NCI-H2171 treated with DMSO at 0.1 percent for 48 hours (cell line): ENCODE results near the gene CHIT1.
A peak's percentile ranks its signal among the peaks of the same experiment; 100 is the strongest.

Experiments used
- DNase-seq: peaks from one replicate; lab custom pipeline; 2025; lab: John Stamatoyannopoulos, UW

CHIT1 gene

DNA sequence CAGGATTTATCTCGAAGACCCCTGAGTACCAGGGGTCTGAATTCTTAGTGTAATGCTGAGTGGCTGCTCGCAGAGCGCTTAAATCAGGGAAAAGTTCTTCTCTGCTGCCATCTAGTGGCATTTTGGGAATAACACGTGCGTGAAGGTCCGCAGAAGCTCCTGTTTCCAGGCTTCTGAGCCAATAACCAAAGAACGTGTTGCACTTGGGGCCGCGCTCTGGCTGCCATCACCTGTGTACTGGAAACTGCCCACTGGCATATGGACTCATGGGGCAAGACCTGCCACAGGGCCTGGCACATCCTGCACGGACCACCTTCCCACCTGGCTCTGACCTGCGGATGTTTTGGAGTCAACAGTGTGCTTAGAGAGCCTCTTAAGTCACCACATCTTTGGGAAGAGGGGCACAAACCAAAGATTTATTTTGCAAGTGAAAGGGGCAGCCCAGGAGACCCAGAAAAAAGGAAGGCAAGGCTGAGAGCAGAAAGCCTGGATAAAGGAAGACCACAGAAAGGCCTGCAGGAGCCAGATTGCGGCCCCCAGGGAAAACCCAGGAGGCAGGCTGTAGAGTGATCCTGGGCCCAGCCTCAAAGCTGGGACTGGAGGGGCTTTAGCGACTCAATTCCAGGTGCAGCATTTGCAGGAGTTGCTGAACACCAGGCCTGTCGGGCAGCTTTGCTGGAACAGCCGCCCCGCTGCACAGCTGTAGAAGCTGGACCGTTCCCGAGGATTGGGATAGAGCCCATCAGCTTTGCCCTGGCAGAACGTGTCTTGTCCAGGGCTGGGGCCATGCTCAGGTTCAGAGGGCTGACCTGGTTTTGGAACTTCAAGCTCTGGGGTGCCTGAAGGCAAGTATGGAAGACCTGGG is 13.0 kb downstream of the CHIT1 start:
- peak; percentile 83 for DNase-seq

- peak; percentile 42 for DNase-seq
Measured at GRCh38 chr1:203215573-203215972, 13.9 kb downstream of the CHIT1 start.

GRCh38 chr1:203214871-203215270 is 14.6 kb downstream of the CHIT1 start:
- no peak for DNase-seq

DNA sequence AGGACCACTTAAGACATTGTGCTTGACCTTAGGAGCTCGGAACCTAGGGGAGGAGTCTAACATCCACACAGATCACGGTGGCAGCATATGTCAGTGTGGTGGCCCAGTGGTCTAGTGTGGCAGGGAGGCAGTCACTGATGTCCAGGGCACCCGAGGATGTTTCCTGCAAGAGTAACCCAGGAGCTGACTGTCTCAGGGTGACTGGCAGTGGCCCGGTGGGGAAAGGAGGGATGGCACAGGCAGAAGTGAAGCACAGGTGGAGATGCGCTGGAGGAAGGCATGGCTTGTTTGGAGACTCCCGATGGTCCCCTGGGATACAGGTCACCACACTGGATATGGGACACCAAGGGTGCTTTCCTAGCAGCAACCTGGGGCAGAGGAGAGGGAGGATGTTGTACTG is 16.3 kb downstream of the CHIT1 start:
- no peak for DNase-seq

- DNase-seq, result no peak
Measured at GRCh38 chr1:203211812-203212211, 17.7 kb downstream of the CHIT1 start.

- no peak for DNase-seq
Measured at GRCh38 chr1:203210988-203211387, 18.5 kb downstream of the CHIT1 start.

GRCh38 chr1:203210350-203210749 is 19.1 kb downstream of the CHIT1 start:
- no peak for DNase-seq

DNA sequence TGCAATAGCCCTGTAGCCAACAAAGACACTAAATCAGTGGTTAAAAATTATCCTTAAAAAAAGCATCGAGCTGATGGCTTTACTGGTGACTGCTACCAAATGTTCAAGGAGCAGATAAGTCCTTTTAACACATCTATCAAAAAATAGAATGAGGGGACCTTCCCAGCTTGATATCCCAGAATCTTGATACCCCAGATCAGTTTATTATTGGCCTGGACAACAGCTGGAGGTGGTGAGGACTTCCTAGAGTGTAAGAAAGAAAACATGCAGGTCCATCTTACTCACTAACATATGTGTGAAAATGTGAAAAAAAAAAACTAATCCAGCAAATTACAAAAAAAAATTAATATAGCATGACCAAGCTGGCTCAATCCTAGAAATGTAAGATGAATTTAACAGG is 21.3 kb downstream of the CHIT1 start:
- DNase-seq, result no peak

GRCh38 chr1:203207751-203208150 is 21.7 kb downstream of the CHIT1 start:
- DNase-seq, result peak; percentile 85

GRCh38 chr1:203206129-203206687 is 23.3 kb downstream of the CHIT1 start:
- no peak for DNase-seq

GRCh38 chr1:203204756-203205155 is 24.7 kb downstream of the CHIT1 start:
- no peak for DNase-seq

GRCh38 chr1:203202431-203203245 is 26.8 kb downstream of the CHIT1 start:
- DNase-seq, result no peak

GRCh38 chr1:203201516-203202205 is 27.8 kb downstream of the CHIT1 start:
- DNase-seq, result no peak

DNA sequence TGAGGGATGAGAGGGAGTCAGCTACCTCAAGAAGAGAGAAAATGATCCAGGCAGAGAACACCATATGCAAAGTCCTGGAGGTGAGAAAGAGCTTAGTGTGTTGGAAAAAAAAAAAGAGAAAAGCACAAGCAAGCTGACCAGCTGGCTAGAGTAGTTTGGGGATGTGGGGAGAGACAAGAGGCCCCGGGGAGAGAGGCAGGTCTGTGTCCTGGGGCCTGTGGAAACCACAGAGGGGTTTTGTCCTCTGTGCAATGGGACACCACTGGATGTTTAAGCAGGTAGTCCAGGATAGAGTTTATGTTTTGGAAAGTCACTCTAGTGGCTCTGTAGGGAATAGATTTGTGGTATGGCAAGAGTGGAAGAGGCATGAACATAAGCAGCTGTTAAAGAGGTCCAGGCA is 28.6 kb downstream of the CHIT1 start:
- DNase-seq, result no peak

- no peak for DNase-seq
Measured at GRCh38 chr1:203199816-203200571, 29.5 kb downstream of the CHIT1 start.

GRCh38 chr1:203199481-203199815 is 30.0 kb downstream of the CHIT1 start:
- DNase-seq, result no peak

GRCh38 chr1:203199002-203199401 is 30.5 kb downstream of the CHIT1 start:
- no peak for DNase-seq

DNA sequence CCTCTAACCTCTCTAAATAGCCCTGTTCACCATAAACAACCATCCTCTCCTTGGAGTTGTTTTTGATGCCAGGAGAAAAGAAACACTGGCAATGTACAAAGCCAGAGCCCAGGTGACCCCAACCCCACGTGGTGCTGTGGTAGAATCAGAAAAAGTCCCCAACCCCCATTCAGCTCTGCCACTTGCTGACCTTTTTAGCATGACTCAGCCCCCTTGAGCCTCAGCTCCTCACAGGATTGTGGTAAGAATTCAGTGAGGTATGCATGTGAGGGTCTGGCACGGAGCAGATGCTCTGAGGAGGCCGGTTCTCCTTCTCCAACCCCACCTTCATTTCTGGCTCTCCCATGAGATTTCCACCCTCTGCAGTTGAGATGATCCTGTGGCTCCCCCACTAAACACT is 31.8 kb downstream of the CHIT1 start:
- no peak for DNase-seq

GRCh38 chr1:203196371-203196770 is 33.1 kb downstream of the CHIT1 start:
- no peak for DNase-seq

- DNase-seq, result no peak
Measured at GRCh38 chr1:203190949-203191348, 38.5 kb downstream of the CHIT1 start.

DNA sequence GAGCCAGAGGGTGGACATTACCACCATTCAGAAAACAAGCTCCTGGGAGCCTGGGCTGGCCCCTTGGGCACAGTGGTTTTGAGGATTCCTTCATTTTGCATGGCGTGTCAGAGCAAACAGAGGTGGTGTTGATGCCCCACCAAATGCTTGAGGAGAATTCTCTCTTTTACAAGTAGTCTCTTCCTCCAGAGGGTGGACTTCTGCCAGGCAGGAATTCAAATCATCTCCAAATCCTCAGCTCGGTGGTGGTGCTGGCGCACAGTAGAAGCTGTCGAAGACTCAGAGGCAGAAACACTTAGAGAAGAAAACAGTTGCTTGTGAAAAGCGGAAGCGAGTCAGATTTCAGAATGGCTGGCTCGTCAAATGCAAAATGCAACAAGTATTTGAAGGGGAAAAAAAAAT is 39.5 kb downstream of the CHIT1 start:
- no peak for DNase-seq
